Esophagus muscularis mucosa (tissue), 4 donors: Measurements from ENCODE around the gene SLC38A8. TPM values are rescaled to one million over a fixed set of nuclear protein-coding genes. Genes with fewer than 3 reads are reported as not detected.

Experiments used
- DNase-seq: peaks from one replicate; pipeline ENCODE4 v3.0.0-alpha.2; 2017; ENCODE audit errors: extremely low spot score
- H3K27ac ChIP-seq, 4 donors: fragments of 200-600 bp; sonication (generic); replicated peaks in 1 of 4; 1 replicate in 3 of 4; 2 replicates in 1 of 4; pipeline ENCODE4 v1.5.1; 2016 to 2019; ENCODE audit warnings: mild to moderate bottlenecking in 1 of 4
- H3K27me3 ChIP-seq, 4 donors: fragments of 200-600 bp; sonication (generic); one replicate each; pipeline versions ENCODE4 v1.5.1 to v1.6.0; 2016 to 2019
- H3K36me3 ChIP-seq, 4 donors: fragments of 200-600 bp; sonication (generic); one replicate each; pipeline ENCODE4 v1.5.1; 2016 to 2019
- H3K4me1 ChIP-seq, 4 donors: fragments of 200-600 bp; sonication (generic); one replicate each; pipeline ENCODE4 v1.5.1; 2016 to 2019
- H3K4me3 ChIP-seq, 4 donors: fragments of 200-600 bp; sonication (generic); 1 replicate in 2 of 4; 2 replicates in 2 of 4; pipeline ENCODE4 v1.5.1; 2016 to 2019; ENCODE audit warnings: mild to moderate bottlenecking in 4 of 4, moderate library complexity in 1 of 4
- H3K9me3 ChIP-seq, 4 donors: fragments of 200-600 bp; sonication (generic); 1 replicate in 3 of 4; 2 replicates in 1 of 4; pipeline ENCODE4 v1.5.1; 2016 to 2019
- CTCF ChIP-seq, 3 experiments: fragments of 200-600 bp in 2 of 3; fragments of 450-650 bp in 1 of 3; sonication (generic) in 2 of 3; IDR thresholded peaks; one replicate each; pipeline ENCODE4 v1.5.1; 2017 to 2019; ENCODE audit warnings: antibody characterized with exemption in 3 of 3, mild to moderate bottlenecking in 2 of 3, moderate library complexity in 1 of 3
- EP300 ChIP-seq: sonication (generic); formaldehyde crosslinking; IDR thresholded peaks from one replicate; pipeline ENCODE4 v1.6.1; 2017; ENCODE audit warnings: antibody characterized with exemption
- POLR2A ChIP-seq: fragments of 450-650 bp; IDR thresholded peaks from one replicate; pipeline ENCODE4 v1.6.1; 2017; ENCODE audit warnings: antibody characterized with exemption, moderate library complexity, mild to moderate bottlenecking, low read depth
- POLR2AphosphoS5 ChIP-seq, 2 donors: sonication (generic); formaldehyde crosslinking; IDR thresholded peaks; one replicate each; pipeline ENCODE4 v1.6.1; 2017; ENCODE audit warnings: antibody characterized with exemption in 2 of 2
- WGBS: methylation state at CpG from one replicate; pipeline ENCODE4 v1.1.5; 2018; 5-methylcytosine and 5-hydroxymethylcytosine counted together
- intact Hi-C: fragments of 100-400 bp; cut with DNase I; formaldehyde crosslinking; loops from one replicate; pipeline ENCODE4 v1.15.1; 2023
- total RNA-seq, 4 donors: library from RNA; depleted of rRNA; stranded (reverse); fragments of >200 nt; gene quantifications; one replicate each; pipeline versions ENCODE4 v1.1.0 to v1.2.1, GENCODE V29; 2016

Gene SLC38A8
- total RNA-seq, 4 donors from 2014 or later, result not detected

- Histone ChIP-seq H3K4me1 (peaks cover 0 to under 1% (median 0%) of the 10 kb centered on the region in 4 donors), H3K9me3 (no peaks in the 10 kb centered on the region), H3K27me3 (no peaks in the 10 kb centered on the region), H3K36me3 (peaks cover 52 to 100% (median 93%) of the 10 kb centered on the region in 4 donors), H3K27ac (no peak overlapping the region), H3K4me3 (no peak overlapping the region)
- no peak for DNase-seq
- WGBS, result 93% methylated on average over 7 of the region's 8 CpGs
- TF ChIP-seq CTCF (IDR thresholded peaks at IDR 0.05) (no peak), POLR2AphosphoS5 (IDR thresholded peaks at IDR 0.05) (no peak), EP300 (no peak), POLR2A (no peak)
- intact Hi-C loops, result loop anchor here (10.0 kb wide), 1 partner anchor 143 kb away; no protein-coding TSS in a partner anchor
These were observed 25.4 kb upstream of the SLC38A8 start for GRCh38 chr16:84068041-84068440.

- 89% methylated on average over 9 of the region's 9 CpGs for WGBS
- TF ChIP-seq POLR2A (no peak), EP300 (no peak), POLR2AphosphoS5 (IDR thresholded peaks at IDR 0.05) (no peak), CTCF (IDR thresholded peaks at IDR 0.05) (no peak)
- intact Hi-C loops, result loop anchor here (10.0 kb wide), 1 partner anchor 143 kb away; no protein-coding TSS in a partner anchor
These were observed 25.0 kb upstream of the SLC38A8 start for GRCh38 chr16:84067640-84068039.

GRCh38 chr16:84065536-84066132, 23.0 kb upstream of the SLC38A8 start:
- 37% methylated on average over 12 of the region's 12 CpGs for WGBS
- intact Hi-C loops, result loop anchor here (10.0 kb wide), 1 partner anchor 141 kb away; no protein-coding TSS in a partner anchor

More at GRCh38 chr16:84067640-84068039, 25.0 kb upstream of the SLC38A8 start:
- Histone ChIP-seq H3K4me3 (no peak overlapping the region), H3K9me3 (no peaks in the 10 kb centered on the region), H3K27me3 (no peaks in the 10 kb centered on the region), H3K27ac (no peak overlapping the region), H3K4me1 (peaks cover 0 to 4% (median 2%) of the 10 kb centered on the region in 4 donors), H3K36me3 (peaks cover 52 to 100% (median 93%) of the 10 kb centered on the region in 4 donors)
- no peak for DNase-seq

GRCh38 chr16:84063980-84064379, 21.4 kb upstream of the SLC38A8 start:
- Histone ChIP-seq H3K27me3 (no peaks in the 10 kb centered on the region), H3K9me3 (no peaks in the 10 kb centered on the region), H3K36me3 (peaks cover 69 to 100% (median 94%) of the 10 kb centered on the region in 4 donors), H3K4me1 (peaks cover 0 to 9% (median 4%) of the 10 kb centered on the region in 4 donors), H3K27ac (no peak overlapping the region), H3K4me3 (no peak overlapping the region)
- TF ChIP-seq CTCF (IDR thresholded peaks at IDR 0.05), result no peak
- 84% methylated on average over 4 of the region's 4 CpGs for WGBS
- DNase-seq, result no peak
- intact Hi-C loops, result loop anchor here (2.0 to 10.0 kb wide), 3 partner anchors 95 to 237 kb away; partner anchors contain the start of gene NECAB2

More at GRCh38 chr16:84065536-84066132, 23.0 kb upstream of the SLC38A8 start:
- no peak overlapping the region for H3K27ac ChIP-seq
- no peaks in the 10 kb centered on the region for H3K27me3 ChIP-seq
- peaks cover 0 to 9% (median 4%) of the 10 kb centered on the region in 4 donors for H3K4me1 ChIP-seq
- H3K36me3 ChIP-seq, result peaks cover 66 to 100% (median 94%) of the 10 kb centered on the region in 4 donors
- no peaks in the 10 kb centered on the region for H3K9me3 ChIP-seq
- no peak overlapping the region for H3K4me3 ChIP-seq
- TF ChIP-seq CTCF (IDR thresholded peaks at IDR 0.05) (peak; percentile 62 to 68 (median 63)), POLR2A (no peak), EP300 (no peak), POLR2AphosphoS5 (IDR thresholded peaks at IDR 0.05) (no peak)
- DNase-seq, result no peak
